ENCODE data around the gene SEBOX.

GRCh38 chr17:28325211-28325610 lies 39.8 kb downstream of the SEBOX start:
- no peak for TF ChIP-seq CEBPB (IDR thresholded peaks at IDR 0.05; ENCODE audit: low read depth, low read length)
- no peak for TF ChIP-seq ATF3 (IDR thresholded peaks at IDR 0.05; ENCODE audit: insufficient read depth, low read depth, low read length)
- no peak for TF ChIP-seq CBX5 (IDR thresholded peaks at IDR 0.05; ENCODE audit: low read depth, low read length)
- TF ChIP-seq EP300 (IDR thresholded peaks at IDR 0.05; ENCODE audit: borderline replicate concordance in 1 of 2, low read depth in 2 of 2, low read length in 2 of 2) = no peak
- no peak for TF ChIP-seq CTCF (IDR thresholded peaks at IDR 0.05; ENCODE audit: control extremely low read depth in 1 of 3, insufficient read depth in 1 of 3, low read depth in 1 of 3, low read length in 3 of 3)
- TF ChIP-seq BACH1 (IDR thresholded peaks at IDR 0.05; ENCODE audit: low read length) = no peak
- no peak for TF ChIP-seq POLR2A (IDR thresholded peaks at IDR 0.05; ENCODE audit: control extremely low read depth in 1 of 2, low read depth in 2 of 2, low read length in 2 of 2)
- TF ChIP-seq USF2 (IDR thresholded peaks at IDR 0.05; ENCODE audit: low read length) = no peak
- no peak for TF ChIP-seq BRCA1 (IDR thresholded peaks at IDR 0.05; ENCODE audit: low read depth, low read length)
- TF ChIP-seq TAF1 (IDR thresholded peaks at IDR 0.05; ENCODE audit: low read depth, low read length) = no peak
